Endothelial cell of umbilical vein (primary cell): ENCODE data around the gene LRRC73. TPM values are rescaled to one million over a fixed set of nuclear protein-coding genes. Genes with fewer than 3 reads are reported as not detected.

Source experiments
- BruUV-seq: library from RNA; stranded (reverse); fragments of 400-500 nt; replicated peaks from 2 replicates; lab custom pipeline; 2021; lab: Mats Ljungman, UMichigan
- CTCF ChIA-PET: fragments of 300-600, 350-600 bp; sonication (Branson Sonifier 250); formaldehyde crosslinking; loops from one replicate; lab custom pipeline; 2021; ENCODE audit warnings: antibody characterized with exemption, inconsistent platforms; lab: Charles Lee
- POLR2A ChIA-PET: fragments of 300-600, 350-600 bp; sonication (Branson Sonifier 250); formaldehyde crosslinking; loops from one replicate; lab custom pipeline; 2021; ENCODE audit warnings: antibody characterized with exemption, inconsistent platforms; lab: Charles Lee
- DNase-seq: peaks from one replicate; pipeline ENCODE4 v3.0.0-alpha.2; 2011; ENCODE audit warnings: low read depth, low spot score
- FAIRE-seq: peaks from 2 replicates; lab custom pipeline; 2011; peaks lifted over from hg19 to GRCh38; lab: Jason Lieb, UNC
- H2AFZ ChIP-seq: 2 replicates; pipeline ENCODE4 v1.6.0; 2012; ENCODE audit warnings: low read depth, low read length, control low read depth, inconsistent platforms
- H3K27ac ChIP-seq: 2 replicates; pipeline ENCODE4 v1.5.1; 2011; ENCODE audit warnings: low read depth, mild to moderate bottlenecking, control low read depth, low read length, moderate library complexity; ENCODE audit not compliant: insufficient read depth
- H3K27me3 ChIP-seq, 2 experiments: 2 replicates each; pipeline versions ENCODE4 v1.6.0 to v1.6.1; 2011; ENCODE audit warnings: low read length in 2 of 2, mixed read lengths in 1 of 2; ENCODE audit not compliant: control insufficient read depth in 2 of 2, insufficient read depth in 2 of 2
- H3K36me3 ChIP-seq, 2 experiments: 2 replicates in 1 of 2; 3 replicates in 1 of 2; pipeline ENCODE4 v1.5.1; 2011; ENCODE audit warnings: low read length in 2 of 2, mild to moderate bottlenecking in 1 of 2, moderate library complexity in 1 of 2; ENCODE audit not compliant: control insufficient read depth in 2 of 2, insufficient read depth in 2 of 2; ENCODE audit errors: extremely low read depth in 1 of 2
- H3K4me1 ChIP-seq: 3 replicates; pipeline ENCODE4 v1.5.1; 2011; ENCODE audit warnings: mild to moderate bottlenecking, low read length; ENCODE audit not compliant: control insufficient read depth, insufficient read depth; ENCODE audit errors: extremely low read depth
- H3K4me2 ChIP-seq: 2 replicates; pipeline ENCODE4 v1.6.1; 2011; ENCODE audit warnings: low read length, control low read depth, mixed read lengths; ENCODE audit not compliant: insufficient read depth
- H3K4me3 ChIP-seq, 3 experiments: fragments of 200-600 bp in 1 of 3; sonication (generic), shearing (Covaris generic) in 1 of 3; replicated peaks in 1 of 3; 2 replicates each; pipeline ENCODE4 v1.5.1; 2011 to 2016; ENCODE audit warnings: control low read depth in 3 of 3, low read length in 3 of 3, mild to moderate bottlenecking in 2 of 3, inconsistent platforms in 1 of 3, low read depth in 1 of 3, moderate library complexity in 1 of 3; ENCODE audit not compliant: insufficient read depth in 1 of 3
- H3K79me2 ChIP-seq: 2 replicates; pipeline ENCODE4 v1.6.0; 2012; ENCODE audit warnings: low read length, inconsistent platforms; ENCODE audit not compliant: control insufficient read depth, insufficient read depth
- H3K9ac ChIP-seq: replicated peaks from 2 replicates; pipeline ENCODE3; 2011; ENCODE audit warnings: low read length, control low read depth; ENCODE audit not compliant: insufficient read depth; ENCODE audit errors: extremely low read depth
- H3K9me1 ChIP-seq: replicated peaks from 3 replicates; pipeline ENCODE4 v1.6.0; 2011; ENCODE audit warnings: mild to moderate bottlenecking, low read length; ENCODE audit not compliant: control insufficient read depth, insufficient read depth; ENCODE audit errors: extremely low read depth
- H3K9me3 ChIP-seq: replicated peaks from 2 replicates; pipeline ENCODE4 v1.5.1; 2012; ENCODE audit warnings: low read length, inconsistent platforms; ENCODE audit not compliant: control insufficient read depth, insufficient read depth
- H4K20me1 ChIP-seq: replicated peaks from 2 replicates; pipeline ENCODE3; 2011; ENCODE audit warnings: mild to moderate bottlenecking, low read length; ENCODE audit not compliant: control insufficient read depth, insufficient read depth; ENCODE audit errors: extremely low read depth
- CTCF ChIP-seq, 2 donors: IDR thresholded peaks; 1 replicate in 1 of 2; 2 replicates in 1 of 2; pipeline ENCODE4 v1.5.1; 2011; ENCODE audit warnings: low read length in 2 of 2, mild to moderate bottlenecking in 2 of 2, moderate library complexity in 2 of 2, control low read depth in 1 of 2, inconsistent platforms in 1 of 2, low read depth in 1 of 2; ENCODE audit not compliant: insufficient read depth in 1 of 2; ENCODE audit errors: extremely low read depth in 1 of 2
- EZH2 ChIP-seq: IDR thresholded peaks from 2 replicates; pipeline ENCODE4 v1.6.1; 2012; ENCODE audit warnings: borderline replicate concordance, low read depth, mild to moderate bottlenecking, moderate library complexity, low read length, inconsistent platforms; ENCODE audit not compliant: severe bottlenecking
- FOS ChIP-seq: IDR thresholded peaks from 2 replicates; pipeline ENCODE4 v1.6.1; 2011; ENCODE audit warnings: mild to moderate bottlenecking, low read length, moderate library complexity, borderline replicate concordance; ENCODE audit not compliant: insufficient read depth
- GATA2 ChIP-seq: IDR thresholded peaks from 2 replicates; pipeline ENCODE4 v1.7.0; 2011; ENCODE audit warnings: low read depth, mild to moderate bottlenecking, moderate library complexity, mixed read lengths, low read length; ENCODE audit not compliant: insufficient read length, insufficient read depth
- JUN ChIP-seq: IDR thresholded peaks from 2 replicates; pipeline ENCODE4 v1.6.1; 2011; ENCODE audit warnings: borderline replicate concordance, low read depth; ENCODE audit not compliant: insufficient read length, insufficient read depth
- MAX ChIP-seq: IDR thresholded peaks from 2 replicates; pipeline ENCODE4 v1.6.1; 2011; ENCODE audit not compliant: insufficient read depth, insufficient read length
- MYC ChIP-seq: IDR thresholded peaks from one replicate; pipeline ENCODE4 v1.6.1; 2011; ENCODE audit warnings: mild to moderate bottlenecking, low read depth, low read length
- POLR2A ChIP-seq: IDR thresholded peaks from 2 replicates; pipeline ENCODE4 v1.6.1; 2012; ENCODE audit warnings: low read depth, mild to moderate bottlenecking, control low read depth, low read length
- POLR2AphosphoS5 ChIP-seq: IDR thresholded peaks from 2 replicates; pipeline ENCODE4 v1.6.1; 2012; ENCODE audit warnings: low read depth, mild to moderate bottlenecking, control low read depth, low read length, moderate library complexity; ENCODE audit not compliant: insufficient read depth
- dilution Hi-C: fragments of 300-500 bp; cut with MboI; formaldehyde crosslinking; loops from one replicate; pipeline ENCODE4 v1.15.0; 2019; ENCODE audit warnings: low sequenced_read_pairs; ENCODE audit not compliant: extremely low pct_ligation_motif_present
- intact Hi-C: fragments of 100-400 bp; cut with micrococcal nuclease; formaldehyde crosslinking; loops from one replicate; pipeline ENCODE4 v1.10.0; 2022
- polyA plus RNA-seq, 4 experiments: library from polyadenylated mRNA; depleted of rRNA in 3 of 4; stranded (reverse) in 3 of 4; unstranded in 1 of 4; fragments of >200 nt; gene quantifications; 2 replicates each; pipeline versions ENCODE4 v1.2.1 to v1.2.3, GENCODE V29; 2011 to 2012; ENCODE audit warnings: missing spikeins in 1 of 4
- total RNA-seq: library from RNA; stranded (reverse); gene quantifications from 2 replicates; pipeline ENCODE4 v1.2.3, GENCODE V29; 2021

Gene LRRC73
- total and polyA plus RNA-seq, 2 donors (not counting 3 experiments of a cell fraction or from before 2014, with no cell fraction given) = 0.11 to 0.58 TPM

GRCh38 chr6:43465948-43466347 is 44.2 kb downstream of the LRRC73 start:
- no peaks in the 10 kb centered on the region for H3K4me1 ChIP-seq
- intact Hi-C loops = no loop called here
- no peaks in the 10 kb centered on the region for H3K36me3 ChIP-seq
- H3K4me2 ChIP-seq = no peak overlapping the region
- dilution Hi-C loops = no loop called here
- H4K20me1 ChIP-seq = no peaks in the 10 kb centered on the region
- ChIA-PET CTCF (interaction anchor here (0.8 to 21.3 kb wide), 2 partner anchors 9 to 35 kb away, joined by 3 to 289 read pairs; partner anchors contain the start of gene LRRC73), POLR2A (no interaction called here)
- DNase-seq (no peak), FAIRE-seq (no peak)
- no peaks in the 10 kb centered on the region for H3K9me3 ChIP-seq
- H3K9me1 ChIP-seq = no peaks in the 10 kb centered on the region
- TF ChIP-seq MYC (no peak), CTCF (IDR thresholded peaks at IDR 0.05; ENCODE audit: extremely low read depth in 1 of 2, insufficient read depth in 1 of 2, low read depth in 1 of 2, low read length in 2 of 2) (no peak), GATA2 (no peak), POLR2AphosphoS5 (no peak), JUN (no peak), POLR2A (no peak), MAX (no peak), FOS (no peak), EZH2 (no peak)
- H3K27me3 ChIP-seq = peaks cover 12 to 26% of the 10 kb centered on the region in 2 experiments
- no peak overlapping the region for H2AFZ ChIP-seq
- H3K79me2 ChIP-seq = no peaks in the 10 kb centered on the region
- no TSS peak for BruUV-seq
- no peak overlapping the region for H3K27ac ChIP-seq
- no peak overlapping the region for H3K9ac ChIP-seq
- H3K4me3 ChIP-seq = no peak overlapping the region
